Posterior vena cava (tissue), 2 donors: ENCODE measurements around the gene SCARB1. TPM values are rescaled to one million over a fixed set of nuclear protein-coding genes. Genes with fewer than 3 reads are reported as not detected.

Source experiments
- DNase-seq: peaks from one replicate; pipeline ENCODE4 v3.0.0-alpha.2; 2020; ENCODE audit warnings: low spot score
- intact Hi-C, 2 donors: fragments of 100-400 bp; cut with DNase I; formaldehyde crosslinking; loops; one replicate each; pipeline versions ENCODE4 v1.14.1 to v1.14.2; 2022 to 2023
- total RNA-seq, 2 donors: library from RNA; stranded (reverse); fragmentation: NEBNext Ultra II Directional; extraction: Animal tissue kit (Norgen Biotek cat#: 25700); gene quantifications; one replicate each; pipeline ENCODE4 v1.2.1, GENCODE V29; 2021
- donor health status: DM: yes; HTN: yes; CAD: no.
- donor health status: DM: yes; HTN: yes; CAD: no.

Gene SCARB1
- total RNA-seq, 2 donors from 2014 or later = 13.0 to 14.3 TPM

DNA sequence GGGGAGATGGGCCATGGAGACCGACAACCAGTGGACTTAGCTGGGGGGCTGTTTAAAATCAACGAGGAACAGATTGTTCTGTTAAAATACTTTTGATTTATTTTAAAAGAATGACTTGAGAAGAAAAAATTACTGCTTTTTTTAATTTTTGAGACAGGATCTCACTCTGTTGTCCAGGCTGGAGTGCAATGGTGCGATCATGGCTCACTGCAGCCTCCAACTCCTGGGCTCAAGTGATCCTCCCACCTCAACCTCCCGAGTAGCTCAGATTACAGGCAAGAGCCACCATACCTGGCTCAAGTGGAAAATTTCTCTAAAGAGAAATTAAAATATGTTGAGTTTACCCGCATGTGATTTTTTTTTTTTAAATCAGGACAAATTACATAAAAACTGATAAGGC, 80.6 kb downstream of the SCARB1 start:
- intact Hi-C loops = loop anchor here in 1 of 2 donors (5.0 kb wide), 1 partner anchor 561 kb away; no protein-coding TSS in a partner anchor
- no peak for DNase-seq

DNA sequence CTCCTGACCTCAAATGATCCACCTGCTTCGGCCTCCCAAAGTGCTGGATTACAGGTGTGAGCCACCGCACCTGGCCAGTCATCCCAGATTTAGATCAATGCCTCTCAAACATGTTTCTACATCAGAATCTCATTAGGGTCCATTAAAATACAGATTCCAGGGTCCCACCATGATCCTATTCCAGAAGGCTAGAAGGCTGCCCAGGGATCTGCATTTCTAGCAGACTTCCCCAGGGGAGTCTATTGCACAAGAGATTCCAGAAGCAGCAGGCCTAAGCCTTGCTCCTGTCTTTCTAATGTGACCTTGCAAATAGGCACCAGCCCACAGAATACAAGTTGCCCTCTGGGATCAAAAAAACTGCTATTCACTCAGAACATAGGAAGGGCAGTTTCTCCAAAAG, 81.5 kb downstream of the SCARB1 start:
- DNase-seq = no peak
- intact Hi-C loops = loop anchor here in 1 of 2 donors (5.0 kb wide), 1 partner anchor 560 kb away; no protein-coding TSS in a partner anchor

DNA sequence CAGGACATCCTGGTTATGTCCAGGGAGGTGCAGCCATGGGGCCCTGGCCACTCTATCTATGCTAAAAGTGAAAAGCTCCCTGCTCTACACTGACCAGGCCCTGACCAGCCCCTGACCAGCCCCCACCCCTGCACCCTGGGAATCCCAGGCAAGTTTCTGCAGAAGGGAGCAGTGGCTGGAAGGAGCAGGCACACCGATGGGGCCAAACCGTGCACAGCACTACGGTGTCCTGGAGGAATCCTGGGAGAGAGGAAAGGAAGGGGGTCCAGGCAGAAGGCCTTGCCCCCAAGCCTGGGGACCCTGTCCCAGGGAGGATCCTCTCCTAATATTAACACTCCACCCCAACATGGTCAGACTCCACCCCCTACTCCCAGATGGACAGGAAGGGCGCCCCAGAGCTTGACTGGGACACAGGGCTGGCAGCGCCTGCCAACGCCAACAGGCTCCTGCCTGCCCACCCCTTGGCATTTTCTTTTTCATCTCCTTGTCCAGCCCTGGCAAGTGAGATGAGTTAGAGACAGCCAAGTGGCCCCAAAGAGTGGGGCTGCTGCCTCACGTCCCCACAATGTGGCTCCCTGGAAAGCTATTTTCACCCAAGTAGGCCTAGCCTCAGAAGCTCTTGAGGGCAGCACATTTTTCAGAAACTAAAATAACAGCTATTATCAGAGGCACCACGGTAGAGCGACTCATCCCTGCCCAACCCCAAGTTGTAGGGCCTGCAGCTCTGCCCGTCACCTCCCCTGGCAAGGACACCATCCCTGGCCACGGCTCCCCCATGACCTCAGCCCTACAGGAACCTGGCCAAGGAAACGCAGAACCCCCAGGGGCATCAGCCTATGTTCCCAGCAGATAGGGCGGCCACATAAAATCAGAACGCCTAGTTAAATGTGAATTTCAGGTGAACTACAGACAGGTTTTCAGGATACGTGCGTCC, 82.6 kb downstream of the SCARB1 start:
- intact Hi-C loops = loop anchor here in 1 of 2 donors (5.0 kb wide), 1 partner anchor 559 kb away; no protein-coding TSS in a partner anchor
- DNase-seq = no peak

DNA sequence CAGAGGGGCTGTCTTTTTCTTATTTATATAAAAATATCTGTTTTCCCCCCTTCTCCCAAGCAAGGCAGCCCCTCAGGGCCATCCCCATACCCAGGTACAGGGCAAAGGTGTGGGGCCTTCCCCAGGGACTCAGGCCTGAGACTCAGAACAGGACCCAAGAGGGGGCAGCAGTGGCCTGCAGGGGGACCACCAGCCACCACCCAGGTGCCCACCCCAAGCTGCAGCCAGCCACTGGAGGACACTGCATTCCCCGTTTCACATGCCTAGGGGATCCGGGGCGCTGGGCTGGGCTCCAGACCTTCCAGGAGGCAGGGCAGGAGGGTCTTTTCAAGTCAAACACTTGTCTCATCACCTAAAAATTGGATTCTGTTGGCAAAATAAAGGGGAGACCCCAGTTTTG, 83.3 kb downstream of the SCARB1 start:
- no peak for DNase-seq
- intact Hi-C loops = loop anchor here in 1 of 2 donors (5.0 kb wide), 1 partner anchor 558 kb away; no protein-coding TSS in a partner anchor

DNA sequence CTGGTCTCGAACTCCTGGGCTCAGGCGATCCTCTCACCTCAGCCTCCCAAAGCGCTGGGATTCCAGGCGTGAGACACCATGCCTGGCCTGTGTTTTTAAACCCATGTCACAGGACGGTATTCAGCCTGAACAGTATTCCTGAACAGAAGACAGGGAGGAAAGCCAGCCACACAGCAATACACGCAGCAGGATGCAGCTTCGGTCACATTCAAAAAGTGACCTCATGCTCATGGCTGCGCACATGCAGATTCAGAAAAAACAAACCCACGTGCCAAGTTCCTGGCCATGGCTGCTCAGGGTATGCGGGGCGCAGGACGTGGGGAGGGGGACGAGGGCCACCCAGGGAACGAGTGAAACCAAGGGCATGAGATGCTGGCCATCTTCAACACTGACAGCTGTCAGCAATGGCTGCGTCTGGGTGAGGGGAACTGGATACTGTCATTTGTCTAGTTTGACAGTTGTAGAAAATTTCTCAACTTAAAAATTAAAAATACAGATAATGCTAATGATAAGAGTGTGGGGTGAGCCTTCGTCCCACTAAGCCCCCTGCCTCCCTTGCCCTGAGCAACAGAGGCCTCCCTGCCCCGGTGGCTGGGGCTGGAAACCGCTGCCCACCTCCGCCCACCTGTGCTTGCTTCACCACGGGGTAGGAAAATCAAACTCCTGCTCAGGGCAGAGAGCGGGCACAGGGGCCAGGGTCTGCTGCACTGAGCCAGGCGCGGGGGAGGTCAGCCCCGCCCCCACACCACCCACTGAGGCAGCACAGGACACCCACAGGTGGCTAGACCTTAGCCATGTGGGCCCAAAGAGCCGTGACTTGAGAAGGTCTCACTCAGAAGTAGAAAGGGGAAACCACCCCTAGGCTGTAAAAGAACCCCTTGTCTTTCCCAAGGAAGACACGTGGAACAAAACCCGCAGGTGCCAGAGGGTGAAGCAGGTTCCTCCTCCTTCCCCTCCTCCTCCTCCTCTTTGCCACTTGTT, 84.2 kb downstream of the SCARB1 start:
- no peak for DNase-seq
- intact Hi-C loops = loop anchor here in 1 of 2 donors (5.0 kb wide), 1 partner anchor 557 kb away; no protein-coding TSS in a partner anchor

DNA sequence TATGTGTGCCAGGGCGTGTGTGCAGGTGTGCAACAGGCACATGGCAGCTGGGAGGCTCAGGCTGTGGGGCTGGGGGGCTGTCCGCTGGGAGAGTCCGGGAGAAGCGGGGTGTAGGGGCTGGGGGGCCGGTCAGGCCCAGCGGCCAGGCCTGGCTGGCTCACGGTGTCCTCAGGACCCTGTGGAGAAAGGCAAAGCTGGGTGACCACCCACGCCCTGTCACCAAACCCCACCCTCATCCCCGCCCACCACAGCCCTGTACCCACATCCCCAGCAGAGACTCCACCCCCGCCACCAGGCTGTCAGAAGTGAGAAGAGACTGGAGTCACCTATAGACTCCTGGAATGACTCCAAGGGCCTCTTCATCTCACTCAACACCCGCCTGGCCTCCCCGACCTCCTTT, 85.3 kb downstream of the SCARB1 start:
- no peak for DNase-seq
- intact Hi-C loops = no loop called here

DNA sequence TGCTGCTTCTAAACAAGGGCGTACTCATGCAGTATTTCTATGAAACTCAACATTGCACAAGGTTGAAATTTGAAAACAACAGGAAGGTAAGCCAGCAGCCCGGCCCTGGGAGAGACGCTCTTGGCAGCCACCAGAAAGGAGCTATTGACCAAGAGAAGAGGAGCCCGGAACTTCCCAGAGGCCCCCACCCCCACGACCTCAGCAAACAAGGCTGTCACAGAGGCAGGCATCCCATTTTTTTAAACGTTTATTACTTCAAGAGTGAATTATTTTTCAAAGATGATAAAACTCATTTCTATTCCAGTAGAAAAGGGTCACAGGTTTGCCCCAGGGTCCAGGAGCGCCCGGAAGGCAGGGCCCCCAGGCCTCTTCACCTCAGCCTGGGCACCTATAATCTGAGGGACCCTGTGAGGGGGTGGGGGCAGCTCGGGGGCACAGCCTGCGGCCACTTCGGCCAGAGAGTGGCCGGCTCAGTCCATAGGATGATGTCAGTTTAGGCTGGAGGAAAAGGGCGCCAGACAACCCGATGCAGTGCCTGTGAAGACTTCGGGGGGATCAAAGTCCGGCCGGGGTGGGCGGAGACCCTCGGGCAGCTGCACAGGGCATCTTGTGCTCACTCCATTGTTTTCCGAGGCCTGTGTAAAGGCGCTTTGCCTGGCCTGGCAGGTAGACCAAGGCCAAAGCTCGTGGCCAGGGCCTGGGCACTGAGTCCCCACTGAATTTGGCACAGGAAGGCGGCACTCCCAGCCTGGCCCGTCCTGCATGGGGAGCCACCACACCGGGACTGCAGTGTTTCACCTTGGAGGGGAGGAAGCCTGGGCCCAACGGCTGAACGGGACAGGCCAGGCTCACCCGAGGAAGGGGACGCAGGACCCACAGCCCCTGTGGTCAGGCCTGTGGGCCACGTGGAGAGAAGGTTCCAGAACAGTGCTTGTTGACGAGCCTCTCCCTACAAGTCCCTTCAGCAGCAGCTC, 86.0 kb downstream of the SCARB1 start:
- intact Hi-C loops = no loop called here
- DNase-seq = no peak

DNA sequence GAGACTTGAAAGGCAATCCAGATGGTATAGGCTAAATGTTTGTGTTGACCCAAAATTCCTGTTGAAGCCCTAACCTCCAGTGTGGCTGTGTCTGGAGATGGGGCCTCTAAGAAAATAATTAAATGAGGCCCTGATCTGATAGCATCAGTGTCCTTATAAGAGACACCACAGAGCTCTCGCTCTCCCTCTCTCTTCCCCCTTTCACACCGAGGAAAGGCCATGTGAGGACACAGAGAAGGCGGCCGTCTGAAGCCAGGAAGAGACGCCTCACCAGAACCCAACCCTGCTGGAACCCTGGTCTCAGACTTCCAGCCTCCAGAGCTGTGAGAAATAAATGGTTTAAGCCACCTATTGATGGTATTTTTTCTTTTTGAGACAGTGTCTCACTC, 87.5 kb downstream of the SCARB1 start:
- intact Hi-C loops = no loop called here
- no peak for DNase-seq

DNA sequence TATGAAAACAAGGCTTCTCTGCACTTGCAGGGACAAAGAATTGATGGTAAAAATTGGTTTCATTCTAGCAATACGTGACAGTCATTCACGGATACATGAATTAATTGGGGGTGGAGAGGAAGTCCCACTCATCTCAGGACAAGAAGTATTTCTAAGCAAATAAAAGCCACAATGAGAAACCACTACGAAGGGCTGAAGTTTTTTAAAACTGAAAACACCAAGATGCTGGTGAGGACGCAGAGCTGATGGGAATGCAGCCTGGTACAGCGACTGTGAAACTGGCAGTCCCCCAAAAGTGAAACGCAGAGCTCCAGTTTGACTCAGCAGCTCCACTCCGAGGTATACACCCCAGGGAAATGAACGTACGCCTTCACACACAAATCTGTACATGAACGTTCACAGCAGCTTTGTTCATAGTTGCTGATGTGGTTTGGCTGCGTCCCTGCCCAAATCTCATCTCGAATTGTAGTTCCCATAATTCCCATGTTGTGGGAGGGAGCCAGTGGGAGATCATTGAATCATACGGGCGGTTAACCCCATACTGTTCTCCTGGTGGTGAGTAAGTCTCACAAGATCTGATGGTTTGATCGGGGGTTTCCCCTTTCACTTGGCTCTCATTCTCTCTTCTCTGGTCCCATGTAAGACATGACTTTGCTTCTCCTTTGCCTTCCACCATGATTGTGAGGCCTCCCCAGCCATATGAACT, 89.0 kb downstream of the SCARB1 start:
- intact Hi-C loops = loop anchor here (5.0 kb wide), 2 partner anchors 722 to 737 kb away; no protein-coding TSS in a partner anchor
- no peak for DNase-seq

DNA sequence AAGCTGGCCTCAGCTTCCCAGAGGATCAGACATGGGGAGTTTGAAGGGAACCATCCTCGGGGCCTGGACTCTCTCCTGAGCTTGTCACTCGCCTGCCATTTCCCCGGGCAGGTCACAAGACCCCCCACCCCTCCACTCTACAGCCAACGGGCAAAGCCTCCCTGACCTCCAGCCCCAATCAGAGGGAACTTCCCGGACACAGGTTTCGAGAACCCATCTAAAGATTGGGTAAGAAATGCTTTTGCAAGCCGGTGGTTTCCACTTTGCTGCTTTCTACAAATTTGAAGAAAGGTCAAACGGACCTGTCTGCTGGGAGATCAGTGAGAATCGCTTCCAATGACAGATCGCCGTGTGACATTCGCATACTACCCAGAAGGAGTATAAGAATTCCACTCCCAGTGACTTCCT, 89.6 kb downstream of the SCARB1 start:
- no peak for DNase-seq
- intact Hi-C loops = loop anchor here (5.0 kb wide), 2 partner anchors 722 to 737 kb away; no protein-coding TSS in a partner anchor

DNA sequence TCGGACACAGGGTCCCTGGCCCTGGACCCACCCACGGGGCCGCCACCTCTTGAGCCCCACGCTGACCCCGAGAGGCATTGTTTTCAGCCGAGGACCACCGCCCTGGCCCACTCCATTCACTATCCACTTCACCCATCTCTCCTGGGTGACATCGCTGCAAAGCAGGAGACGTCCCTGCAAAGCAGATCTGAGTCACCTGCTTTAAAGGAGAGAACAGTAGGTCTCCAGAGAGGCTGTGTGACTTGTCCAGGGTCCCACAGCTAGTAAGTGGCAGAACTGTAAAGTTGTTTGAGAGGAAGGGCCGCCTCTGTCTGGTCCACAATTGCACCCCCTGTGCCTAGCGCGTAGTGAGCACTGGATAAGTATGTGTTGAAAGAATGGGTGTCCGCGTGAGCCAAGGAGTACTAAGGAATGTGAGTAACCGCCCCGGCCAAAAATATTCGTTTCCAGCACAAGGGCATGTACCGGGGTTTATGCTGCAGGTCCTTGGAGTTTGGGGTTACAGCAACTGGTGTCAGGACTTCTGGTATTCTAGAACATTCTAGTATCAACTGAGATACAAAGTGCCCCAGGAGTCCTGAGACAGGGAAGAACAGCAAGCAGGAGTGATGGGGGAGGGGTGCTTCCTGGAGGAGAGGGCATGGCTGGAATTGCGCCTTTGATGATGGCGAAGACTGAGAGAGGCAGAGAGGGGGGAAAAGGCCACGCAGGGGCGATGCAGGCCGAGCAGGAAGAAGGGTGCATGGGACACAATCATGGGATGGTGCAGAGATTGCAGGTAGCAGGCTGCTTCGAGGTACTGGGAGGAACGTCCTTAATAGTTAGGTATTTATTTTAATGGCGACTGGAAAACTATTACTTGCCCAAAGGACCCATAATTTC, 91.1 kb downstream of the SCARB1 start:
- intact Hi-C loops = loop anchor here (5.0 kb wide), 2 partner anchors 720 to 735 kb away; no protein-coding TSS in a partner anchor
- DNase-seq = no peak

DNA sequence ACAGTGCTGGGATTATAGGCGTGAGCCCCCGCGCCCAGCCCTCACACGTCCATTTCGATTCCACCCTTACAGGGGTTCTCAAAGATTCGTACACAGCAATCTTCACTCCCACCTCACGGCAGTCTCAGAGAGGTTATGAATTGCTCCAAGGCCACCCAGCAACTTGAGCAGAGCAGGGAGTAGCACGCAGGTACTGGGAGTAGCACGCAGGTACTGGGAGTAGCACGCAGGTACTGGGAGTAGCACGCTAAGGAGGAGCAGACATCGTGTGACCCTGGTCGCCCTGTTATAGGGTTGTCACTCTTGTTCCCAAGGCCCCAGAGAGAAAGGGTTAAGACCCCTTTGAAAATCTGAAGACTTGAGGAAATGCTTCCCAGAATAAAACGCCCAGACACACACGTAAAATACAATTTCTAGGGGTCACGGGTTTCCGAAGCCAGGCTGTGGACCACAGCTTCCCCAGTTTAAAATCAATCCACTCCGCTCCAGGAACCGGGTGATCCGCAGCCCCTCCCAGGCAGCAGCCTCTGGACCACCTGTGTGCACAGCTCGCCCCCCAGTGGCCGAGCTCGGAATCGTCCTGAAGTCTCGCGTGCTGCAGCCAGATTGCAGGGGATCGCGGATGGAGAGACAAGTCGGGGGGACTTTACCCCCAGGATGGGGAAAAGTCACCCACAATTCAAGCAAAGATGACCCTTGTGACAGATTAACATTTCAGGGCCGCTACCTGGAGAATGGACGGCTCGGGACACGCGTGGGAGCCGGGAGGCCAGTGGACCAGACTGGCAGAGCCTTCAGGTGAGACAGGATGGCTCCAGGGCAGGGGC, 92.0 kb downstream of the SCARB1 start:
- DNase-seq = peak; percentile 95
- intact Hi-C loops = loop anchor here (5.0 kb wide), 2 partner anchors 719 to 734 kb away; no protein-coding TSS in a partner anchor

DNA sequence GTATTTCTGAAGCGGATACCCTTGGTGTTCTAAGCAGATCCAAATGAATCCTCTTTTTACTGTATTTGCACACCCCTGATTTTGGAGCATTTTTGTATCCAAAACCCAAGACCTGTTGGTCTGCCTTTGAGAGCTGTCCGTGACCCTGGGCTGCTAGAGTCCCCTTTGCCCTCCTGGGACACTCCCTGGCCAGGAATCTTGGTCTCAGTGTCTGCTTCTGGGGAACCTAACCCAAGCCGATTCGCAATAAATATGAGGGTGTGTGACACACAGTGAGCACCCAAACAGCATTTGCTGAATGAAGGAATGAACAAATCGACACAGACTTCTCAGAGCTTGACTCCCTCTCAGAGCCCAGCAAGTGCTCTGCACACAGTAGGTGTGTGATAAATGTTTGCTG, 92.9 kb downstream of the SCARB1 start:
- no peak for DNase-seq
- intact Hi-C loops = loop anchor here (5.0 kb wide), 2 partner anchors 718 to 733 kb away; no protein-coding TSS in a partner anchor

DNA sequence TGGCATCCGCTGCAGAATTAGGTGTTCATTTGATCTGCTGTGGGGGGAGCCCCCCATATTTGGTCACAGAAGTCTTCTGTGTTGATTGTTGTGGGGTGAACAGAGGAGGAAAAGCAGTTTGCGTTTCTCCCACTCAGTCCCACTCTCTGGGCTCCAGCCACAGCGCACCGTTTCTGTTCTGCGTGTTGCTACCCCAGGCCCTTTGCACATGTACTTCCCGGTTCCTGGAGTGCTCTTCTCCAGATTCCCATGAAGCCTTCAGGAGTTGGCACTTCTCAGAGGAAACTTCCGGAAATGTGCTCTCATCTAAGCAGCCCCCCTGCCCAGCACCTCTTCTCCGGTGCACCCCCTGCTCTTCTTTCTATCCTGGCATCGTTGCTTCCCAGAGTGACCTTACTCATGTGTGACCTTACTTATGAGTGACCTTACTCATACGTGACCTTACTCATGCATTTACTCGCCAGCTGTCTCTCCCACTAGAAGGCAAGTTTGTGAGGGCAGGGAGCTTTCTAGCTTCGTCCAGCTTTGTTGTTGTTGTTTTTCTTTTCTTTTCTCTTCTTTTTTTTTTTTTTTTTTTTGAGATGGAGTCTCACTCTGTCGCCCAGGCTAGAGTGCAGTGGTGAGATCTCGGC, 93.7 kb downstream of the SCARB1 start:
- intact Hi-C loops = loop anchor here (5.0 to 10.0 kb wide), 4 partner anchors 145 to 733 kb away; no protein-coding TSS in a partner anchor

DNA sequence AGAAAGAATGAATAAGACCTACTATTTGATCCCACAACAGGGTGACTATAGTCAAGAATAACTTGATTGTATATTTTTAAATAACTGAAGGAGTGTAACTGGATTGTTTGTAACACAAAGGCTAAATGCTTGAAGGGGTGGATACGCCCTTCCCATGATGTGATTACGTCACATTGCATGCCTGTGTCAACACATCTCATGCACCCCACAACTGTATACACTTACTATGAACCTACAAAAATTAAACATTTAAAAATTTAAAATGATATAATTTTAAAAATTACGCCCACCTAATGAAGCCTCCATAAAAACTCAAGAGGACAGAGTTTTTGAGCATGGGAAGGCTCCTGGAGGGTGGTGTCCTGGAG, 94.5 kb downstream of the SCARB1 start:
- intact Hi-C loops = loop anchor here (10.0 kb wide), 2 partner anchors 144 to 424 kb away; no protein-coding TSS in a partner anchor
- no peak for DNase-seq

More for the DNA sequence above, 93.7 kb downstream of the SCARB1 start:
- no peak for DNase-seq
